Measurements from ENCODE around the gene ETV5.

ETV5 gene

DNA sequence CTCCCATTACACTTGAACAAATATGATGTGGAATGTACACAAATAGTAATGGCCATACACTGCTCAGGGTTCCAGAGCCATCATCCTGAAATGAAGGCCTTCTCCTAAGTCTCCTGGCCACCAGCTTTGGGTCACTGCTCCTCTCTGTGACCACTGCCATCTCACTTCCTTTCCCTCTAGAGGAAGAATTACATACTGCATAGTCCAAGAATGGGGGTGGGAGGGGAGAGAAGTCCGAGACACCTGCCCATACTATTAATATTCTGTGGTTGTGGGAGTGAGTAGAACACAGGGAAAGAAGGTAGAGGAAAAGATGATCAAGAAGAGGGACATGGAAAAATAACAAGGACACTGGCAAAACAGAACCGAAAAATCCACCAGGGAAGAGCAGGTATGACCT is 20.6 kb downstream of the ETV5 start:
- POLR2A ChIA-PET, result no interaction called here
- CTCF ChIA-PET, result interaction anchor here (0.7 to 1.3 kb wide), 4 partner anchors 10 to 19 kb away, joined by 3 to 4 read pairs (median 4); no protein-coding TSS in a partner anchor

DNA sequence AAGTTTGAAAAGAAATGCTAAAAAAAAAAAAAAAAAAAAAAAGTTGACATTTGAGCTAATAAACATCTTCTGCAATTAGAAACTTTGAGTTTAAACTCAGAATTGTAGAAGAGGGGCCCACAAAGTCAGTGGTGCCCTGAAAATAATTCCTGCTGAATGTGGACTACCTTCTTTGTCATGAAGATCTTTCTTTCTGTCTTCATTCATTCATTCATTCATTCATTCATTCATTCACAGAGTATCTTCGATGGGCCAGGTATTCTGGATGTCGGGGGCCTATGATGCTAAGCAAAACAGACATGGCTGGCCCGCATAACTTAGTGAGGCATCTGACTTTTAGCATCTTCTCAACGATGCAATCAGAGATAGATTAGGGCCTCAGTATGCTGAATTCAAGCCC is 24.6 kb downstream of the ETV5 start:
- POLR2A ChIA-PET, result interaction anchor here (0.6 kb wide), 1 partner anchor 471 kb away, joined by 4 read pairs; no protein-coding TSS in a partner anchor
- DNase-seq (ENCODE audit: extremely low spot score), result no peak
- TF ChIP-seq, protein P1, sequence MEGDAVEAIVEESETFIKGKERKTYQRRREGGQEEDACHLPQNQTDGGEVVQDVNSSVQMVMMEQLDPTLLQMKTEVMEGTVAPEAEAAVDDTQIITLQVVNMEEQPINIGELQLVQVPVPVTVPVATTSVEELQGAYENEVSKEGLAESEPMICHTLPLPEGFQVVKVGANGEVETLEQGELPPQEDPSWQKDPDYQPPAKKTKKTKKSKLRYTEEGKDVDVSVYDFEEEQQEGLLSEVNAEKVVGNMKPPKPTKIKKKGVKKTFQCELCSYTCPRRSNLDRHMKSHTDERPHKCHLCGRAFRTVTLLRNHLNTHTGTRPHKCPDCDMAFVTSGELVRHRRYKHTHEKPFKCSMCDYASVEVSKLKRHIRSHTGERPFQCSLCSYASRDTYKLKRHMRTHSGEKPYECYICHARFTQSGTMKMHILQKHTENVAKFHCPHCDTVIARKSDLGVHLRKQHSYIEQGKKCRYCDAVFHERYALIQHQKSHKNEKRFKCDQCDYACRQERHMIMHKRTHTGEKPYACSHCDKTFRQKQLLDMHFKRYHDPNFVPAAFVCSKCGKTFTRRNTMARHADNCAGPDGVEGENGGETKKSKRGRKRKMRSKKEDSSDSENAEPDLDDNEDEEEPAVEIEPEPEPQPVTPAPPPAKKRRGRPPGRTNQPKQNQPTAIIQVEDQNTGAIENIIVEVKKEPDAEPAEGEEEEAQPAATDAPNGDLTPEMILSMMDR (IDR thresholded peaks at IDR 0.05; ENCODE audit: control extremely low read depth, extremely low read depth, low read depth, missing control alignments), result no peak
- CTCF ChIA-PET, result interaction anchor here (0.6 kb wide), 1 partner anchor 279 kb away, joined by 3 read pairs; no protein-coding TSS in a partner anchor

More for the DNA sequence above, 20.6 kb downstream of the ETV5 start:
- TF ChIP-seq, protein P1 (IDR thresholded peaks at IDR 0.05; ENCODE audit: control extremely low read depth, extremely low read depth, low read depth, missing control alignments), result no peak
- no peak for DNase-seq (ENCODE audit: extremely low spot score)

DNA sequence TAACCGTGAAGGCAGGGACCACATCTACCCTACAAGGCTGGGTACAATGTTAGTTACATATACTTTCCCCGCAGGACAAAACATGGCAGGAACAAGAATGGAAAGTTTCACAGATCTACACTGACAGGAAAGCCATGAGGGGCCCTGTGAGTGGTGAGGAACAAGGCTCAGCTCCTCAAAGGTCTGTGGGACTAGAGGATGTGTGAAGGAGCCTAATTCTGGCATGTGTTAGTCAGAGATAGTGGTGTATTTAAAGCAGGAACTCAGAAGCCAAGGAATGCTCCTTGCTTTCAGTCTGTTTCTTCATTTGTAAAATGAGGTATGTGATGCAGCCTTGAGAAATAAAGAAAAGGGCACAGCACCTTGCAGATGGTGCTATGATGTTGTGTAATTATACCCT is 25.1 kb downstream of the ETV5 start:
- CTCF ChIA-PET, result interaction anchor here (1.2 kb wide), 1 partner anchor 16 kb away, joined by 4 read pairs; no protein-coding TSS in a partner anchor
- TF ChIP-seq, protein P1 (IDR thresholded peaks at IDR 0.05; ENCODE audit: control extremely low read depth, extremely low read depth, low read depth, missing control alignments), result no peak

DNA sequence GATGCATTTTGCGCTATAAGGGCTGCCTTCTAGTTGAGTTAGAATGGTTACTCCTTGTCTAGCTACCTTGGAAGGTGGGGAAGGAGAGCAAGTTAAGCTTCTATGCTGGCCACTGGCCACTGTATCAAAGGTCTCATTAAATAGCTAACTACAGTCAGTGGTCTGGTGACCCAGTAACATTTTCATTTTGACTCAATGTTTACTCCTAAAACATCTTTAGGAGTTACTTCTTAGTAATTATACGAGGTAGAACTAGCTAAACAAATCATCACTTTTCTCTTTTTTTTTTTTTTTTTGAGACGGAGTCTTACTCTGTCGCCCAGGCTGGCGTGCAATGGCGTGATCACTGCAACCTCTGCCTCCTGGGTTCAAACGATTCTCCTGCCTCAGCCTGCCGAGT is 26.7 kb downstream of the ETV5 start:
- ChIA-PET POLR2A (no interaction called here), CTCF (interaction anchor here (0.8 to 2.4 kb wide), 8 partner anchors 9 to 139 kb away, joined by 3 to 11 read pairs (median 5); no protein-coding TSS in a partner anchor)
- TF ChIP-seq, protein P1 (IDR thresholded peaks at IDR 0.05; ENCODE audit: control extremely low read depth, extremely low read depth, low read depth, missing control alignments), result no peak
- no peak for DNase-seq (ENCODE audit: extremely low spot score)

More for the DNA sequence above, 25.1 kb downstream of the ETV5 start:
- DNase-seq (ENCODE audit: extremely low spot score), result no peak
- POLR2A ChIA-PET, result no interaction called here

DNA sequence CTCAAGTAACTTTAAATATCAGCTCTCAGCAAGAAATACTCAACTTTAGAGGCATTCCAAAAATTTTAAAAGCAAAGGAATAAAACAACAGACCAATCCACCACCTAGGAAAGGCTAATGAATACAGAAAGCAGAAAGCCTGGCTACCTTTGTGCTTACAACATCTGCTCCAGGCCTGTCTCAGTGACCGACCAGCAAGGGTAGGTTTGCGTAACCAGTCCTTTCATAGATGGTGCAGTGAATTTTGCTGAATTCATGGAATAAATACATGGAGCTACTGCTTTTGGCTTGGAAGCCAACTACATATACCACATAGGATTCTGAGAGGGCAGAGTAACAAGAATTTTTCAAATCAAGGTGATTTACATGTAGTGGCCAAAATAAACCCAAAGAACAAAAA is 27.2 kb downstream of the ETV5 start:
- POLR2A ChIA-PET, result no interaction called here
- TF ChIP-seq, protein P1 (IDR thresholded peaks at IDR 0.05; ENCODE audit: control extremely low read depth, extremely low read depth, low read depth, missing control alignments), result no peak
- CTCF ChIA-PET, result interaction anchor here (0.8 to 2.4 kb wide), 9 partner anchors 8 to 161 kb away, joined by 3 to 11 read pairs (median 5); no protein-coding TSS in a partner anchor
- DNase-seq (ENCODE audit: extremely low spot score), result no peak

DNA sequence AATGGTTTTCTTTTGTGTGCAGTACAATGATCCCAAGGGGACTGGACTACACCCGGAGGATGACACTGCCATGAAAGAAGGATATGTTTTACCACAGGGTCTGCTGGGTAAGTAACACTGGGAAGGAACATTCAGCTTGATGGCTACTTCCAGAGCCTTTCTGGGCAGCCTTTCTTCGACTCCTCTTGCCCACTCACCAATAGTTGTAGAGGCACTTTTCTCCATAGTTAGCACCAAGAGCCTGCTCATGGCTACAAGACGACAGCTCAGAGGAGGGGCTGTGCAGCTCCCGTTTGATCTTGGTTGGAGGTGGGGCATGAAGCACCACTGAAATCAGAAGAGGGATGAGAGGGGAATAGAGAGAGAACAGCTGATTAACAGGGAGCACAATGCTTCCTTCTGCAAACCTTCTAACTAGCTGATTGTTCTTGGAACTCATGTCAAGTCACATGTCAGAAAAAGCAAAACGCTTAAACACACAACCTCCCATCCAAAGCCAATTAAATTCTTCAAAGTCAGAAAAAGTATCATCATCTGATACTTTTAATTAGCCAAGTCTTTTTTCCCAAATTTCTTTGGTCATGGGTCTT is 27.9 kb downstream of the ETV5 start:
- TF ChIP-seq, protein P1 (IDR thresholded peaks at IDR 0.05; ENCODE audit: control extremely low read depth, extremely low read depth, low read depth, missing control alignments), result no peak
- POLR2A ChIA-PET, result no interaction called here
- CTCF ChIA-PET, result interaction anchor here (0.9 to 2.4 kb wide), 7 partner anchors 10 to 161 kb away, joined by 3 to 11 read pairs (median 5); no protein-coding TSS in a partner anchor

More for the DNA sequence above, 27.9 kb downstream of the ETV5 start:
- DNase-seq (ENCODE audit: extremely low spot score), result no peak

Measured in GM10248 (cell line).